Measurements from ENCODE around the gene SLC52A1.
"Not testable (repeated sequence)": the region's sequence is repeated elsewhere in the genome, so short reads cannot be mapped to it uniquely, and the experiment has no call there.

SLC52A1 gene

GRCh38 chr17:5031365-5032082 lies 3.7 kb downstream of the SLC52A1 start:
- peak; percentile 78 to 85 for DNase-seq (ENCODE audit: low read depth in 2 of 2)

DNA sequence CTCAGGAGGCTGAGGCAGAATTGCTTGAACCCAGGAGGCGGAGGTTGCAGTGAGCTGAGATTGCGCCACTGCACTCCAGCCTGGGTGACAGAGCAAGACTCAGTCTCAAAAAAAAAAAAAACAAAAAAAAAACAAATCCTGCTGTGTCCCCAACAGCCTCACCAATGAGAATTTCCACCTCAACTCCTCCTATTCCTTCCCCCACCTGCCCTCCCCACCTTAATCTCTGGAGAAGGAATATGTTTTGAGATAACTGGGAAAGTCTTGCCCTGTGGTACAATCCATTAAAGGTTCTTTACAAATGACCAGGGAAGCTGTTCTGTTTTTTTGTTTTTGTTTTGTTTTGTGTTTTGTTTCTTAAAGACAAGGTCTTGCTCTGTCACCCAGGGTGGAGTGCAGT lies 5.1 kb downstream of the SLC52A1 start:
- not testable (repeated sequence) for DNase-seq (ENCODE audit: low read depth in 2 of 2)

DNA sequence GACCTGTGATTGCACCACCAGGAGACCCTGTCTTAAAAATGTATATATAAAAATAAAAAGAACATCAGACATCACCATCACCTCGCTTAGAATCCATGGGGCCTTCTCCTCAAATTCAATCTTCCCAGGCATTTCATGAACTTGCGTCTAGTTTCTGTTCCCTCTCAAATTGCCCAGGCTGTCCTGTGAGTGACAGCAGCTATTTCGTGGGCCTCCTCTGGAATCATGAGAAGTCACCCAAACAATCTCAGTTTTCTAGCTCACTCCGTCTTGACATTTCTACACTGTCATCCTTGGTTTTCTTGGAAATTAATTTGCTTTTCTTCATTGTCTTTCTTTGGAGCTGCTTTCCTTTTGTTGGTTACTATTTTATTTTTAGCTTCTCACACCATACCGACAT lies 7.3 kb downstream of the SLC52A1 start:
- DNase-seq (ENCODE audit: low read depth in 2 of 2): no peak

GRCh38 chr17:5027299-5027698 lies 7.9 kb downstream of the SLC52A1 start:
- no peak for DNase-seq (ENCODE audit: low read depth in 2 of 2)

DNA sequence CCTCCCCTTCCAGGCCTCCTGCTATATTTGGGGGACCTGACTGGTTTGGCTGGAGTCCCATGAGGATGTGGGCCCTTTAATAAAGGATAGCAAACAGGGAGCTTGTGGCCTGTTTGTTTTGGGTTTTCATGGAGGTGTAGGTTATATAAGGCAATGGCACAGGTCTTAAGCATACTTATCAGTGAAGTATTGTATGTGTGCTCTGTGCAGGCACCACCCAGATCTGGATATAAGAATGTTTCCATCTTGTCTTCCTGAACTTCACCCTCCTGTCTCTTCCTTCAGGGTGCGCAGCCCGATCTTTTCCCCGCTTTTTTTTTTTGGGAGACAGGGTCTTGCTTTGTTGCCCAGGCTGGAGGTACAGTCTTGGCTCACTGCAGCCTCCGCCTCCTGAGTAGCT lies 10.6 kb downstream of the SLC52A1 start:
- DNase-seq (ENCODE audit: low read depth in 2 of 2): no peak

DNA sequence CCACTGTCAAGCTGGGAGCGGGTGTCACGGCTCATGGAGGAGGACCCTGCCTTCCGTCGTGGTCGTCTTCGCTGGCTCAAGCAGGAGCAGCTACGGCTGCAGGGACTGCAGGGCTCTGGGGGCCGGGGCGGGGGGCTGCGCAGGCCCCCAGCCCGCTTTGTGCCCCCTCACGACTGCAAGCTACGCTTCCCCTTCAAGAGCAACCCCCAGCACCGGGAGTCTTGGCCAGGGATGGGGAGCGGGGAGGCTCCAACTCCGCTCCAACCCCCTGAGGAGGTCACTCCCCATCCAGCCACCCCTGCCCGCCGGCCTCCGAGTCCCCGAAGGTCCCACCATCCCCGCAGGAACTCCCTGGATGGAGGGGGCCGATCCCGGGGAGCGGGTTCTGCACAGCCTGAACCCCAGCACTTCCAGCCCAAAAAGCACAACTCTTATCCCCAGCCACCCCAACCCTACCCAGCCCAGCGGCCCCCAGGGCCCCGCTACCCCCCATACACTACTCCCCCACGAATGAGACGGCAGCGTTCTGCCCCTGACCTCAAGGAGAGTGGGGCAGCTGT lies 11.6 kb downstream of the SLC52A1 start:
- no peak for DNase-seq (ENCODE audit: low read depth in 2 of 2)

GRCh38 chr17:5022171-5022711 lies 13.0 kb downstream of the SLC52A1 start:
- no peak for DNase-seq (ENCODE audit: low read depth in 2 of 2)

GRCh38 chr17:5020502-5021023 lies 14.7 kb downstream of the SLC52A1 start:
- no peak for DNase-seq (ENCODE audit: low read depth in 2 of 2)

DNA sequence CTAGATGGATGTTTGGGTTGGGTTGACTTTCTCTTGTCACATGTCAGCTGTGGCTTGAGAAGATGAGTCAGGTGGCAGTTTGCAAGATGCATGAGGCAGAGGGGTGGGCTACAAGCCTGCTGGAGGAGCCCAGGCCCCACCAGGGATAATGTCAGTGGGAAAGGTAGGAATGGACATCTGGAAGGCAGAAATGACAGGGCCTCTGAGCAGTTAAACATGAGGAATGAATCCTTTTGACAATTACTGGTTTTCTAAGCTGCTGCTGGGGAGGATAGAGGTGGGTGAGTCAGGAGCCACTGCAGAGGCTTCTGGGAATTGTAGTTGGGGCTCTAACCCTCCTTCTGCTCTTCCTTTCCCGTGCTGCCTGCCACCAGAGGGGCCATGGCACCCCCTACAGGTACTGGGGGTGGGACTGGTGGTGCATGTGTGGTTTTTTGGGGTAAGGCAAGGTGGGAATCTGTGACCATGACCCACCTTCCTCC lies 15.7 kb downstream of the SLC52A1 start:
- DNase-seq (ENCODE audit: low read depth in 2 of 2): no peak

GRCh38 chr17:5014357-5014756 lies 20.9 kb downstream of the SLC52A1 start:
- DNase-seq (ENCODE audit: low read depth in 2 of 2): no peak

DNA sequence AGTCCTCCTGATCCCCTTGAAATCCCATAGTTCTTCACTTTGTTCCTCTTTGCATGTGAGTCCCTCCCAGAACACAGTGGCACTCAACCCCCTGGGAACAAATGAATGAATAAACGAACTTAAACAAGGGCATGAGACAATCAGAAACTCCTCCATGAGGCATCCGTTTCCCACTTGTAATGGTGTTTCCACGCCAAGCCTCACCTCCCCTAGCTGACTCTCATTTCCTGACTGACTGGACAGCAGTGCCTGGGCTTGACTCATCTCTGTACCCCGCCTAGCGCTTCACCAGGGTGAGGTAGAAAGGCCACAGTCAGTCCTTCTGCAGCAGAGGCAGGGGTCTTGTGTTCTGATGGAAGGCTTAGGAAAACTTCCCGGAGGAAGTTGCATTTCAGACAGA lies 23.3 kb downstream of the SLC52A1 start:
- DNase-seq (ENCODE audit: low read depth in 2 of 2): no peak

GRCh38 chr17:5003214-5003867 lies 31.9 kb downstream of the SLC52A1 start:
- no peak for DNase-seq (ENCODE audit: low read depth in 2 of 2)

GRCh38 chr17:5002121-5002788 lies 33.0 kb downstream of the SLC52A1 start:
- no peak for DNase-seq (ENCODE audit: low read depth in 2 of 2)

- no peak for DNase-seq (ENCODE audit: low read depth in 2 of 2)
Observed at GRCh38 chr17:5000237-5000639, 35.0 kb downstream of the SLC52A1 start.

DNA sequence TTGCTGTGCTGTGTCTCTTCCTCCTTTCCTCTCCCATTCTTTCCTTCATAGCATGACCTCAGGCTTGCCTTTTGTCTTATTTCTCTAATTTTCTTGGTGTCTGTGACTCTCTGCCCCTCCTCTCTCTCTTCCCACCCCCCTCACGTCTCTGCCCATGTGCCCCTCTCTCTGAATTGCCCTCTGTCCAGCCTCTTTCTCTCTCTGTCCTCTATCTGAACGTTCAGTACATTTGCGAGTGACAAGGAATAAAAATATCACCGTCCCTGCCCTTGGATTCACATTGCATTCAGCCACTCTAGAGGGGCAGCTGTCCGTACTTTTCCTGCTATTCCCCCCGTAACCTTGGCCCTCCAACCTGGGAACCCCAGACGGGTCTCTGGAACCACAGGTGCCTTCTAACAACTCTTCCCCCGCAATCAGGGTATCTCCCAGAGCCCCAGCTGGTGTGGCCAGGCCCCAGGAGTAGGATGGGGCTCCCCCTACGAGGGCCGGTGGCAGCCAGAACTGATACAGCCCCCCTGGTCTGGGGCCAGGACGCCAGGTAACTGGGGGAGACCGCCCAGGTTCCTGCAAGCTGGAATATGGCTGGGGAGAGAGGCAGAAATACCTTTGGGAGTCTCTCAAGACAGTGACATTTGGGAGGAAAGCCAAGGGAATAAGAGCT lies 35.7 kb downstream of the SLC52A1 start:
- no peak for DNase-seq (ENCODE audit: low read depth in 2 of 2)

DNA sequence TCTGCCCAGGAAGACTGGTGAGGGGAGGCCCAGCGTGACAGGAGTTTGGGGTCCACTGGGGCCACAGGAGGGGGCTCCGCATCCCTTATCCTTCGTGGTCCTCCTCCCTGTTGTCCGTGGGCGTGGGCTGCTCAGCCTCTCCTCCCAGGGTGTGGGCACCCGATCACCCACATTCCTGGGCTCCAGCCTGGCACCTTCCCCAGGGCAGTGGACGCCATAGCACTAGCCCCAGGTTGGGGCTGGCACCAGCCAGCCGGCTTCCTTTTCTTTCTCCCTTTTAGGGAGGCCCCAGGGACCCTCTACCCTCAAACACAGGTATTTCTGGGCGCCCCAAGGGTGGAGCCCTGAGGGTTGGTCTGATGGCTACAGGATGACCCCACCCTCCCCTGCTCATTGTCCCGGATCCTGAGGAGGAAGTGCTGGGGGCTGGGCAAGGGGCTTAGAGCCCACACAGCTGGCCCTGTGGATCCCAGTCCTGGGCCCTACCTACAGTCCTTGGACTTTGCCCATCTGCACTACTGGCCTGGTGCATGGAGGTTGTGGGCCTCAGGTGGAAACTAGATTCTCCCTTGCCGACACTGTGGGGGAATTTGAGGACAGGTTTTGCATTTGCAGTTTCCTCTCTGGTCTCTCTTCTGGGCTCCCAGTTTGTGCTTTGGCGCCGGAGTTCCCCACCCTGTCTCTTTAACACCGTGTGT lies 36.3 kb downstream of the SLC52A1 start:
- no peak for DNase-seq (ENCODE audit: low read depth in 2 of 2)

GRCh38 chr17:4998027-4998731 lies 37.0 kb downstream of the SLC52A1 start:
- peak in 1 of 2 donors; percentile 33 for DNase-seq (ENCODE audit: low read depth in 2 of 2)

DNA sequence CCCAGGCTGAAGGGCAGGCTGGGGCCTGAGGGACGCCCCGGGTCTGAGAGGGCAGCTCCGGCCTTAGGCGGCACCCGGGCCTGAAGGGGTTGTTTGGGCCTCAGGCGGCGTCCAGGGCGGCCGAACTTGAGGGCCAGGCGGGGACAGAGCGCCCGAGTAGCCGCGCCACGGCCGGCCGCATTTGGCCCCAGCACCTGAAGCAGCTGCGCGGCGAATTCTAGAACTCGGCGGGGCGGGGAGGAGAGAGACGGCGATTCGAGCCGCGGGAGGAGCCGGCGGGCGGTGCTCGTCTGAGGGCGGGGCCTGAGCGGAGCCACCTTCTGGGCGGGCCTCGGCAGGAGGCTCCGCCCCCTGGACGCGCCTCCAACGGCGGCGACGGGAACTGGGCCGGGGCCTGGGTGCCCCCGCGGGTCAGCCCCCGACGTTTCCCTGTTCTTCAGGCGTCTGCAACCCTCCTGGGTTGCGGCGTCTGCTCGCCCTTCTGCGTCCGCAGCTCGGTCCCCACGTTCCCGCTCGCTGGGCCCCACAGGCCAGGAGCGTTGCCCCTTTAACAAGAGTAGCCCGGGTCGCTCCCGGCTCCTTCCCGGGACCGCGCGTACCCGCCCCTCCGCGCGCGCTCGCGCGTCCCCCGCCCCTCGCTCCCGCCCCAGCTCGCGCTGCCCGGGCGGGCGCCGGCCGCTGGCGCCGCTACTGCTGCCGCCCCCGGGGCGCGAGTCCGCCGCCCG lies 37.8 kb downstream of the SLC52A1 start, which contains the start of the genes INCA1 and KIF1C:
Gene INCA1 (minus strand): TSS at position 221 of the 725 bp plus-strand sequence. CDS start 3,085 bp downstream, outside the sequence.
Gene KIF1C (plus strand): TSS at position 649 of the 725 bp plus-strand sequence. CDS start 2,297 bp downstream, outside the sequence.
- DNase-seq (ENCODE audit: low read depth in 2 of 2): peak; percentile 86

DNA sequence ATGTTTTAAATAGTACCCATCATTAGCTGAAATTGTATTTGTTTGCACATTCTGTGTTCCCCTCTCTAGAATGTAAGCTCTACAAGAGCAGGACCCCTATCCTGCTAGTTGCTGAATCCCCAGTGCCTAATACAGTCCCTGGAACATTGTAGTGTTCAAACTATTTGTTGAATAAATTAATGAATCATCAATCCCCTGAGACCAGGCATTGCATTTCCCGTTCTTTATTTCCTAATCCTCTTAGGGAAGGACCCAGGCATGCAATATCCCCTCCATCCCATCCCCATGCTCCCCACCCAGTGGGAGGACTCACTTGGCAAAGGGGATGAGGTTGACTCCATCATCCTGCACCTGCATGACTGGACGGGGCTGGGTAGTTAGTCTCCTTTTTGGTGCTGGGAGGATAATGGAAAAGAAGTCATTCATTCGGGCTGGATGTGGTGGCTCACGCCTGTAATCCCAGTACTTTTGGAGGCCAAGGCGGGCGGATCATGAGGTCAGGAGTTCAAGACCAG lies 41.1 kb downstream of the SLC52A1 start:
- no peak for DNase-seq (ENCODE audit: low read depth in 2 of 2)
